Activated CD8-positive, alpha-beta memory T cell treated with anti-CD3 and anti-CD28 coated beads for 48 hours (primary cell): Measurements from ENCODE around the gene GRIN3B.

Source experiments
- DNase-seq, 3 experiments: peaks; one replicate each; pipeline ENCODE4 v3.0.0-alpha.2; 2020; ENCODE audit warnings: low read depth in 2 of 3, low spot score in 2 of 3

GRIN3B gene

GRCh38 chr19:1057176-1057855, 57.1 kb downstream of the GRIN3B start:
- no peak for DNase-seq

- no peak for DNase-seq
Observed at GRCh38 chr19:1058112-1058511, 57.9 kb downstream of the GRIN3B start.
